Muscle of back (tissue), 11 donors: ENCODE measurements around the gene EPC2. TPM values are rescaled to one million over a fixed set of nuclear protein-coding genes. Genes with fewer than 3 reads are reported as not detected.
"Not testable (repeated sequence)": the region's sequence is repeated elsewhere in the genome, so short reads cannot be mapped to it uniquely, and the experiment has no call there.

Experiments
- DNase-seq, 3 donors: peaks; one replicate each; pipeline versions ENCODE4 v3.0.0 to v3.0.0-alpha.2; 2013
- polyA plus RNA-seq, 10 donors: library from polyadenylated mRNA; unstranded; fragments of 120-200 nt; gene quantifications; one replicate each; pipeline ENCODE4 v1.2.1, GENCODE V29; 2013; ENCODE audit not compliant: insufficient read length in 10 of 10

EPC2 gene
- polyA plus RNA-seq, 10 donors, result 22.5 to 32.4 (median 27.2) TPM

GRCh38 chr2:148634749-148635148 lies 9.8 kb upstream of the EPC2 start:
- no peak for DNase-seq

DNA sequence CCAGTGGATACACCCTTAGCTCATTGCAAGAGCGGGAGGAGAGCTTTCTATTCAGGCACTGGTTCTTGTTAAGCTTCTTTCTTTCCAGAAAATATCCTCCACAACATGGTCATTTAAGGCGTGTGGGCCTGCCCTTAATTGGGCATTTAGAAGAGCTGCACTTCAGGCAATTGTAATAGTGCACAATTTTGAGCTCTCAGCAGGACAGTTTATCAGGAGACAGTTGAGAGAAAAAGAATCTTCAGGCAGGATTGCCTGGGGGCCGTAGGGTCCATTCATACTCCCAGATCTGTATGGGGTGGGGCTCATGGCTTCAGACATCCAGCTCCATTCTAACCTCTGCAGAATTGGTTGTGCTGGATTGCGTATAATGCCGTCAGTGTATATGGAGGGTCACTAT lies 6.0 kb upstream of the EPC2 start:
- DNase-seq, result no peak

DNA sequence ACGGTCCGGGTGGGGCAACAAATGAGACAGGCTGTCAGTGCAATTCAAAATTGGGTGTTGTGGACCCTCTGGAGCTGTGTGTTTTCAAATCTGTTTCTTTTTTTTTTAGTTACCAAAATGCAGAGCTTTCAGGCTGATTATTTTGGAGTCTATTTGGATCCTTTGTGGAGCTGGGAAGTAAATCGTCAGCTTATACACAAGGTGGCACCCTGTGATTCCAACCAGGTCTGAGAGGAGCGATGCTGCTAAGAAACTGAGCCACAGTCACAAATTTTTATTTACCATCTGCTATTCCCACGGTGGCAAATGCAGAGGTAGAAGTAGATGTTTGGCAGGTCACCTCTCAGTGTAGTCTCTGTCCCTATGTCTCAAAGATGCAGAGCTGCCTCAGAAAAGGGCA lies 3.8 kb upstream of the EPC2 start:
- no peak for DNase-seq

DNA sequence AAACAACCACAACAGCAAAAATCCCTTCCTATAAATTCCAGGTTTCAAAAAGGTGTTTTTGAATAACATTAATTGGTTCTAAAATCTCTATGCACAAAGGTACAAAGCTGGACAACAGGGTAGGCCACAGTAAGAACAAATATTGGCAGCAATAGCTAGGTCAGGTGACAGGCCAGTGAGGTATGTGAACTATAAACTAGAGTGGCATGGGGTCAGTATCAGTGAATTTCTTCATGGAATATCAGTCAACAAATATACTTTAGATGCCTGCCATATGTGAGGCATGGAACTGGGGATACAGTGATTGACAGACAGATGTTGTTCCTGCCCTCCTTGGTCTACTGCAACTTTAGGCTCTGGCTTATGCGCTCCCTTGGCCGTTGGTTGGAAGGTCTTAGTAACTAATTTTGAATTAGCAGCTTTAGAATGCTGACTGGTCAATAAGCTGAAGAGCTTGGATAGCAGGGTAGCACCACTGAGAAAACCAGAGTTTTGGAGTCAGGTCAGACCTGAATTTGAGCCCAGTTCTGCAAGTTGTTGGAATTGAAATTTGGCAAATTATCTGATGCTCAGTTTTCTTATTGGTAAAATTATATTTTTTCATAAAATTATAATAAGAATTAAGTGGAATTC lies 2.3 kb upstream of the EPC2 start:
- no peak for DNase-seq

GRCh38 chr2:148642891-148643416 lies 1.6 kb upstream of the EPC2 start:
- DNase-seq, result peak in 1 of 3 donors; percentile 24

DNA sequence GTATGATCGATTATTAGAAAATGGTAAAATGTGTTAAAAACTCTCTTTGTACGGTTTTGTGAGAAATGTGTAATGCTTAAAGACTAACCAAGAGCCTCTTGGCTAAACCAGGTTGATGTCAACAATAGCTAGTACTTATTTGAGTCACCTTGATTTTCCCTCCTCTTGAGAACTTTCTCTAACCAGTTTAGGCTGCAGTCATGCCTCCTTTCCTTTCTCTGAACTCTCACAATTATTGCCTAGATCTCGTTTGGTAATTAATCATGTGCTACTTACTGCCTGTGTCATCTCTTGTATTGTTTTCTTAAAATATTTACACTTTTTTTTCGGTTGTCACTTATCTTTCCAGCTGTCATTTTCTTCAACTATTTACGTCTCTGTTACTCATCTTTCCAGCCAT lies 1.1 kb upstream of the EPC2 start:
- no peak for DNase-seq

- DNase-seq, result peak; percentile 96 to 100 (median 98)
Observed at GRCh38 chr2:148644883-148645538, 460 bp downstream of the EPC2 start.

DNA sequence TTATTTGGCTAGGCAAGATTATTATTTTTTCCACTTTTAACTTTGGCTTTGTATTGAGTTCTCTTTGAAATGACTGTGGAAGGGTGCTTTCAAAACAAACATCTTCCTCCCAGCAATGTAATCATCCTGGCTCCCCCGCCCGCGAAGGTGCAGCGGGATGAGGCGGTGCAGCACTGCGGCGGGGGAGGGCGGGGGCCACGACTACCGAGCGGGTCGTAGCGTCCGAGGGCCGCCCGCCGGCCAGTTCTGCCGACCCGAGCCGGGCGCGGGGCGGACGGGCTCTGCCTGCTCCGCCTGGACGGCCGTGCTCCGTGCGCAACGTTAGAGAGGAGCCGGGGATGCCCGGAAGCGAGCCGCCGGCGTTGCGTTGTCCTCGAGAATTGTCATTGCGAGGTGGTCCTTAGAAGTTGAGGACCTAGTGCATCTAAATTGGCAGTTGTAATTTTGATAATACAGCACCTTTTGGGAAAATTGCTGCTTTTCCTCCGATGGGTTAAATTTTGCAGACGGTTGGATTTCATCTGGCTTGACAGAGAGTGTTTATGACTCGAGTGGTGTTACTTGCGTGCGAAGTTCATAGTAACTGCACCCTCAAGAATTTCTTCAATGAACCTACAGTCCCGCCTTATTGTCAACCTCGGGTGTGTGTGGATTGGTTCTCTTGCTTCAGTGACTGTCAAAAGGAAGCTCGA lies 1.1 kb downstream of the EPC2 start:
- peak; percentile 63 to 79 (median 73) for DNase-seq

GRCh38 chr2:148646231-148646559 lies 1.6 kb downstream of the EPC2 start:
- no peak for DNase-seq

DNA sequence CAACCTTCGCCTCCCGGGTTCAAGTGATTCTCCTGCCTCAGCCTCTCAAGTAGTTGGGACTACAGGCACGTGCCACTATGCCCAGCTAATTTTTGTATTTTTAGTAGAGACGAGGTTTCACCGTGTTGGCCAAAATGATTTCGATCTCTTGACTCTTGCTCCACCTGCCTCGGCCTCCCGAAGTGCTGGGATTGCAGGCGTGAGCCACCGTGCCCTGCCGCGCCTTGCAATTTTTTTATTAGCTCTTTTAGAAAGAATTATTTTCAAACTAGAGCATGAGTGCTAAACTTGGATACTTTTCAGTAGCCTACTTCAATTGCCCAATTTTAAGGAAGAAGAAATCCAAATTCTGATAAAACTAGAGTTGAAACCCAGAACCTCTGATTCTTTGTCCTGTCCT lies 3.2 kb downstream of the EPC2 start:
- DNase-seq, result not testable (repeated sequence)

GRCh38 chr2:148649936-148650335 lies 5.4 kb downstream of the EPC2 start:
- no peak for DNase-seq

GRCh38 chr2:148650881-148651280 lies 6.3 kb downstream of the EPC2 start:
- DNase-seq, result no peak

DNA sequence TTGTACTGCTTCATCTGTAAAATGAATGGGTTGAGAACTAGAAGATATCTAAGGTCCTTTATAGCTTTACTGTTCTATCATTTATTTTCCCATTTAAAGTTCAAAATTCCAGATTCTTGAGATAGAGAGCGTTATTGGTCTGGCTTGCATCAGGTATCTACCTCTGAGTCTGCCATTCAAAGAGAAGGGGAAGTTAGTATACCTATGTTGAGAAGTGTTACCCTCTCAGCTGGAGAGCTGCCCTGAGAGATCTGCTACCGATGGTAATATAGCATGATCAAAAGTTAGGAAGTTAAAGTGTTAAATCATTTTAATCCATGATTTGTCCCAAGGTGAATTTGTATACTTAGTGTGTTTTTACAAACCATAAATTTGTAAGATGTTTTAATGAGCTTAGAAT lies 7.4 kb downstream of the EPC2 start:
- no peak for DNase-seq

DNA sequence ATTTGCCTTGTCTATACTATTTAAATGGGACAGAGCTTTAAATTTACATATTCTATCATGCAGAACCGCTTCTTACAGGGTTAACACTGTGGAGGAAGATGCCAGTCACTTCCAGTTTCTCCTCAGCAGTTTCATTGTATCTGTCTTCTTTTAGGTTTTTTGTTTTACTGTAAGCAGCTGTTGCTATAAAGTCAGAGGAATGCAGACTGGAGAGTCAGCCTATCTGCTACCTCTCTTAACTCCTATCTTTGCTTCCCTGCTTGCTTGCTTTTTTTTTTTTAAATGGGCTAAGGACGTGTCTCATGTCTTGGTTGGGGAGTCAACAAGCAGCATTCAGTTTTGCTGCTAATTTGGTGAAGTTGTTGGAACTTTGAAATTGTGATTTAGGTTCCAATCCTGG lies 8.9 kb downstream of the EPC2 start:
- DNase-seq, result no peak

DNA sequence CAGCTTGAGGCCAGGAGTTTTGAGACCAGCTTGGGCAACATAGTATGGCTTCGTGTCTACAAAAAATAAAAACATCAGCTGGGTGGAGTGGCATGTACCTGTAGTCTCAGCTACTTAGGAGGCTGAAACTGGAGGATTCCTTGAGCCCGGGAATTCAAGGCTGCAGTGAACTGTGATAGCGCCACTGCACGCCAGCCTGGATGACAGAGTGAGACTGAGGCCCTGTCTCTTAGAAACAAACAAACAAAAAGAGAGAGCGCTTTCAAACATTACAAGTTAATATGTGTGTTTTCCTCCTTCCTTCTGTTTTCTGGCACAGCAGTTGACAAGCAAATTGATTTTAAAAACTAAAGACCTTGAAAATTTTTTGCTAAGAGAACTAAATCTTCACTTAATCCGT lies 9.9 kb downstream of the EPC2 start:
- no peak for DNase-seq

GRCh38 chr2:148656516-148656915 lies 12.0 kb downstream of the EPC2 start:
- DNase-seq, result no peak

- DNase-seq, result no peak
Observed at GRCh38 chr2:148658807-148659722, 14.5 kb downstream of the EPC2 start.

DNA sequence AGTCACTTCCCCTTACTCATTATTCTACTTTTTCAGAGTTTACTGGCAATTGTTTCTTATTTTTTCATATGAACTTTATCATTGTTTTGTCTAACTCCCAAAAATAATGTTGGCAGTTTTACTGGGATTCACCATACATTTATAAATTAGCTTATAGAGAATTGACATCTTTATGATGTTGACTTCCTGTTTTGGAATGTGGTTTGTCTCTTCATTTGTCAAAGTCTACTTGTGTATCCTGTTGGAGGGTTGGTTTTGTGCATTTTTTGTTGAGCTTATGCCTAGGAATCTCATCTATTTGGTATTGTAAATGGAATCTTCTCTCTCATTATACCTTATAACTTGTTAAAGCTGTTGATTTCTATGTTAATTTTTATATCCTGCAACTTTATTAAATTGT lies 16.4 kb downstream of the EPC2 start:
- DNase-seq, result no peak

DNA sequence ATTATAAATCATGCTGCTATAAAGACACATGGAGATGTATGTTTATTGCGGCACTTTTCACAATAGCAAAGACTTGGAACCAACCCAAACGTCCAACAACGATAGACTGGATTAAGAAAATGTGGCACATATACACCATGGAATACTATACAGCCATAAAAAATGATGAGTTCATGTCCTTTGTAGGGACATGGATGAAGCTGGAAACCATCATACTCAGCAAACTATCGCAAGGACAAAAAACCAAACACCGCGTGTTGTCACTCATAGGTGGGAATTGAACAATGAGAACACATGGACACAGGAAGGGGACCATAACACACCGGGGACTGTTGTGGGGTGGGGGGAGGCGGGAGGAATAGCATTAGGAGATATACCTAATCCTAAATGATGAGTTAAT lies 17.8 kb downstream of the EPC2 start:
- DNase-seq, result not testable (repeated sequence)

GRCh38 chr2:148664229-148664628 lies 19.7 kb downstream of the EPC2 start:
- DNase-seq, result no peak

DNA sequence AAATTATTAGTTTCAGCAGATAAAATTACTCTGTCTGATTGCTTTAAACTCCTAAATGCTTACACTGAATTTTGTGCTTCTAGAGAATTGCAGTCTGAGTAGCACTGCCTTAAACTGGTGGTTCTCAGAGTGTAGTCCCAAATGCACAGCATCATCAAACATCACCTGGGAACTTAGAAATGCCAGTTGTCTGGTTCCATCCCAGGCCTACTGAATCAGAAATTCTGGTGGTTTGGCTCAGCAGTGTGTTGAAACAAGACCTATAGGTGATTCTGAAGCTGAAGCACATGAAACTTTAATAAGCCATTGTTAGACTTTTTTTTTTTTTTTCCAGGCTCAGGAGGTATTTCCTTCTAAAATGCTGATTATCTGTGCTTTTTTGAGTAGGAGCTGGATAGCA lies 22.0 kb downstream of the EPC2 start:
- no peak for DNase-seq
